Raji (cell line): ENCODE data around the gene DYNLT3.

Experiments used
- POLR2A ChIP-seq: IDR thresholded peaks from 2 replicates; pipeline ENCODE4 v1.6.1; 2011; ENCODE audit warnings: low read depth, low read length, control low read depth; ENCODE audit not compliant: insufficient read depth

DYNLT3 gene

DNA sequence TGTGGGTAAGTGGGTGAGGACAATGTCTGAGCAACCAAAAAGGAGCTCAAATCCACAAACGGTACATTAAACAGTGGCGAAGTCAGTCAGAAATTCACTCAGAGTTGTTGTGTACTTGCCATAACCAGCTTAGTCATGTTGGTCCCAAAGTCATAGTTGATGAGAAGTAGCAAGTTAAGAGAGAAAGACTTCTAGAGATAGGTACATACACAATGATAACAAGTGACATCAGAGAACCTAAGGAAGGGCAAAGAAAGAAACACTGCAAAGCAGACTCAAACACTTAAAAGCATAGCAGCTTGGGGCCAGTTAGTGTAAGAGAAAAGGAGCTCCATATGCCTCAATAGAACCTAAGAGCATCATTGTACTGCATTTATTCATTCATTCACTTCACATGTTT lies 30.2 kb downstream of the DYNLT3 start:
- TF ChIP-seq POLR2A = no peak; the same call in 1 of the 2 replicates

DNA sequence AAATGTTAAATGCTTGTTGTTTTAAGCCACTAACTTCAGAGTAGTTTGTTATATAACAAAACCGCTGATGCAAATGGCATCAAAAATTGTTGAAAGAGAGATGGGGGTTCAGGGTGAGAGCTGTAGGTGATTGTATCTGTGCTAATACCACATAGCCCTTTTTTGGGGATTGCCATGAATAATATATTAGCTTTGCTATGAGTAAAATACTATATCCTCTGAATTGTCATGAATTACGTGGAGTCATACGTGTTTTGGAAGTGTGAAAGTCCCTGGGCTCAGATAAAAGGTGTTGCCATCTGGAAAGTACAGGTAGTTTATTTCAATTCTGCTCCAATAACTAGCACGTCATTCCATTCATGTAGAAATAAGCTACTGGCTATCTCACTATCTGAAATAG lies 30.6 kb downstream of the DYNLT3 start:
- TF ChIP-seq POLR2A = no peak

DNA sequence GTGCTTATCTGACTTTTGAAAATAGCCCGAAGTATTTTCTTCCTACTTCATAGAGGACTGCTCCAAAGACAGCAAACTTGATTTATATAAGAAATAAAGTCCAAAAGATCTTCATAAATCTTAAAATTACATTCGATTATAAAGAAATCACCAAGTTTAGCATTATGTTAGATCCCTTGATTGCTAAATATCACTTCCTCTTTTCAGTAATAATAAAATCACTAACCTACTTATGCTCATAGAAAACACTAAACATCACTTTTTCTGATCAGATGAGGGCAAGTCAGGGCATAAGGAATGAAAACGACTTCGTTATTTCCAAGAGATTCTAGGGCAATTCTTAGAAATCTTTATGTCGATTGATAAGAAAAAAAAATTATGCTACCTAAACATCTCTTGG lies 32.0 kb downstream of the DYNLT3 start:
- no peak for TF ChIP-seq POLR2A

DNA sequence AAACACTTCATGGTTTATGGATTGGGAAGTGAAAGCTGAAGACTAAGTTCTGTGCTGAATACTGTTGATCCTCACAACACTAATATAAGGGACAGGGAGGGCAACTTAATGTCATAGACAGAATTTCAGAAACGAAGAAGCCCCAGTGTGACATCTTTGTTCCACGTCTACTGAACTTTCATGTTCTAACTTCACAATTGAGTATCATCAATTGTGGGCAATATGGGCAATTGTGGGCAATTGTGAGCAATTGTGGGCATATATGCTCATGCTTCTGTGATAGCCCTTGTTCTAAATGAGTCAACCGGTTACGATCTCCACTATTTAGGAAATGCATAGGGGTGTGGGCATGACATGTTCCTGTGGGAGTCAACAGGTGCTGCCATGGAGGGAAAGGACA lies 33.8 kb downstream of the DYNLT3 start:
- TF ChIP-seq POLR2A = no peak

DNA sequence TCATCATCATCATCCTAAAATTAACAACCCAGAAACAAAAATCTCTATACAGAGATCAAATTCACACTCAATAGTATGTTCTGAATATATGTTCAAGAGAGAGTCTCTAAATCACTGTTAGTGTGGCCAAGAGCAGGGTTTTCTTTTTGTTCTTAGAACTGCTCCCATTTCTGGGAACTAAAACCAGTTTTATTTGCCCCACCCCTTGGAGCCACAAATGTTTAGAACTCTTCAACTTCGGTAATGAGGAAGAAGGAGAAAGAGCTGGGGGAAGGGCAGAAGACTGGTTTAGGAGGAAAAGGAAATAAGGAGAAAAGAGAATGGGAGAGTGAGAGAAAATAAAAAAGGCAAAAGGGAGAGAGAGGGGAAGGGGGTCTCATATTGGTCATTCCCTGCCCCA lies 35.3 kb downstream of the DYNLT3 start:
- TF ChIP-seq POLR2A = no peak

DNA sequence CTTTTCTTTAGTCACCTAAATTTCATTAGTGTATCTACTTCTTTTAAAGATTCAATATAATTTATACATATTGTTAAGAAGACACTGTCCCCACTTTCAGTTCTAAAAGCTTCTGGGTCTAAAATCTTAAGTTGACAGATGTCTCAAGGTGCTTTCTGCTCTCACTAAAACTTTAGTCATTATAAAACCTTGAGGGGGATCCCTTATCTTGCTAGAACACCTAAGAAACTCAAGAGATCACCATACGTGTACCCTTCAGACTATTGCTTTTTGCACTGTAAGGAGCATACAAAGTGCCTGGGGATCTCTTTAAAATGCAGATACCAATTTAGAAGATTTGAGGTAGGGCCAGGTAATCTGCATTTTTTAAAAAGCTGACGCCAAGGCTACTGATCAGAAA lies 37.4 kb downstream of the DYNLT3 start:
- no peak for TF ChIP-seq POLR2A

DNA sequence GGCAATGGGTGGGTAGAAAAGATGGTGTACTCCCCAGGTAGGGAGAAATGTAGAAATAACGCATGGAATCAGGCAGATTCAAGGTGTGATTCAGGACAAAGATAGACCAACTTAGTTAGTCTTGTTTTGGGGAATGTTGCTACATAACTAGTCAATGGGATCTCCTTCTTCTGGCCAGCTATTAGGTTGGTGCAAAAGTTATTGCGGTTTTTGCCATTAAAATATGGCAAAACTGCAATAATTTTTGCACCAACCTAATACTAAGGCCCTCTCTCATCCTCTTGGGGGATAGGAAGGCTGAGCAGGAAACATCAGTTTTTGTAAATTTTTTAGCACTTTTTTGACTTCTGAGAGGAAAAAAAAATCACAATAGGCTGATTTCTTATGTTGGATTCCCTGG lies 44.3 kb downstream of the DYNLT3 start:
- TF ChIP-seq POLR2A = no peak

DNA sequence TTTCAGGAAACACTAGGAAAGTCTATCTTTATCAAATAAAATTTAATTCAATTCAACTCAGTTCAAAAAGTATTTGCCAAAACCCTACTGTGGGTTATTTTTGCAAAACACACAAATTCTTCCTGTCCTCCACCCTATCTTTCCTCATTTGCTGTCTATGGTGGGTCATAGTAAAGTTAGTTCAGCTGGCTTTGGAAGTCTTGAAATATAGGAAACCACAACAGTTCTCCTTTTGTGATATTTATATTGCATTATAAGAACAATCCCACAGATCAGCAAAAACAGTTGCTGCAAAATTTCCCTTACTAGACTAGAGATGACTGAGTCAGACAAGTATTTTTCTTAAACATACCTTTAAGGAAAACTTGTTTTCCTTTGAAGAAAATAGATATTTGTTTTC lies 45.3 kb downstream of the DYNLT3 start:
- TF ChIP-seq POLR2A = no peak

DNA sequence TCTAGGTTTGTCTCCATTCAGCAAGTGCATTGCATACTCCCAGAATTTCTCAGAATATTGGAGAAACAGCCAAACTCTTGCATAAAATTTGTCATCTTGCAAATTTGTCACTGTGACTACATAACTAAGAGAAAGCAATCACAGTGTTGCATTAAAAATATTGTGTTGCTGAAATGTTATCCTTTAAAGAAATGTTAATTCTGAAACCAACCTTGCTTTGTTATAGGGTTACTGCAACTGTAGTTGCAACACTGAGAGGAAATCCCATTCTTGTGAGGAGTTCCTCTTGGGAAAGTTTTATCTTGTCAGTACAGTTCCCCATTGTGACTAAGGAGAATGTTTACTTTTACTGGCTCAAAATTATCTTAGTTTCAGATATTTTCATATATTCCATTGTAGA lies 46.7 kb downstream of the DYNLT3 start:
- TF ChIP-seq POLR2A = no peak

DNA sequence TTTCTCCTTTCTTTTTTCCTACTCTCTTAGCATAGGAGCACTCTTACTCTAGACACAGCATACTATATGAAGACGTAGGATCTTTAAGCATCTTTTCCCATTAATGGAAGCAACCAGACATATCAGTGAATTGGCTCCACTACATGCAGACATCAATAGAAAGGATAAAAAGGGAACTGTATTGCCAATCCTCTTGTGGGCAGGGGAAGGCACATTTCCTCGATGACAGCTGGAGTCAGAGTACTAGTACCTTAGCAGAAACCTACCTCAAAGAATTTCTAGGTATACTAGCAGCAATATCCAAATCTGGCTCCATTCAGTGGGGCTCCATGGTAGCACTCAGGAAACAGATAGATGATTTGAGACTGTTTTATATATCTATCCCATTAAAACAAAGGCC lies 47.4 kb downstream of the DYNLT3 start:
- no peak for TF ChIP-seq POLR2A

DNA sequence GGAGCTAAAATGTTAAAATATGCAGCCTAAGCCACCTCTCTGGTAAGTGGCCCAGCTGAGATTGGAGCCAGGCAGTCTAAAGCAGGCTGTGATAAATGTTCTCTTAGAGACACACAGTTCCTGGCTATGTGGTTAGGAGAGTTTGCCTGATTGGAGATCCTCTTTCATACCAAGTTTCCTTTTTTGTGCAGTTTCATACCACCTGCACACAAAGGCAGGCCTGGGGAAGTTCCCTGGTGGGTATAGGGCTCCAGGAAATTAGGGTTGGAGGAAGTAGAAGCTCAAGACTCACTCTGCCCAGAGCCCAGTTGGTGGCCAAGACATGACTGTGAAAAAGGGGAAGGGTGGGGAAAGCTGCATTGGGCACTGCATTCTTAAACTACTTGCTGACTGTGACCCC lies 50.6 kb downstream of the DYNLT3 start:
- no peak for TF ChIP-seq POLR2A

DNA sequence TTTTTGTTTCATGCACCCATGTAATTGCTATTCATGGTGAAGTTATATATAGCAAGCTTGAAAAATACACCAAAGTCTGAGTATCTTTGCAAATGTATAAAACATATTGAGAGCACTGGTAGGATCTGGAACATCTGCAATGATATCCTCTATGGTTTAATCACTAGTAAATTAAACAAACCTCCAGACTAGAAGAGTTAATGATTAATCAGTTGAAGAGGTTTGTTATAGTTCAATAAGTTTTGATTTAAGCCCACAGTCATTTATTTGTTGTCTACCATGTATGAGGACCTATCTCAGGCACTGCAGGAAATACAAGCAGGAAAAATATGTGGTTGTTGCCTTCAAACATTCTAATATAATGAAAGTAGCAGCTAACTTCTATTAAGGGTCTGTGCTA lies 51.1 kb downstream of the DYNLT3 start:
- no peak for TF ChIP-seq POLR2A
